GM18907 (cell line): ENCODE data around the gene VAC14.
"Not testable (repeated sequence)": the region's sequence is repeated elsewhere in the genome, so short reads cannot be mapped to it uniquely, and the experiment has no call there.

Source experiments
- ATAC-seq: cut with Tn5 transposase; IDR thresholded peaks from one replicate; pipeline ENCODE4 v1.9.1; 2021; ENCODE audit warnings: mild to moderate bottlenecking, moderate library complexity; ENCODE audit not compliant: unreplicated experiment

The VAC14 gene

GRCh38 chr16:70745536-70746025, 55.4 kb downstream of the VAC14 start:
- ATAC-seq = no peak

- ATAC-seq = no peak
Measured at GRCh38 chr16:70744366-70744765, 56.6 kb downstream of the VAC14 start.

GRCh38 chr16:70743791-70744190, 57.2 kb downstream of the VAC14 start:
- ATAC-seq = no peak

GRCh38 chr16:70742967-70743366, 58.0 kb downstream of the VAC14 start:
- ATAC-seq = not testable (repeated sequence)

- ATAC-seq = no peak
Measured at GRCh38 chr16:70741783-70742125, 59.2 kb downstream of the VAC14 start.

- no peak for ATAC-seq
Measured at GRCh38 chr16:70740914-70741782, 59.8 kb downstream of the VAC14 start.

- no peak for ATAC-seq
Measured at GRCh38 chr16:70740174-70740913, 60.6 kb downstream of the VAC14 start.

GRCh38 chr16:70739389-70739788, 61.6 kb downstream of the VAC14 start:
- no peak for ATAC-seq

GRCh38 chr16:70738083-70738977, 62.6 kb downstream of the VAC14 start:
- no peak for ATAC-seq

GRCh38 chr16:70737377-70738082, 63.4 kb downstream of the VAC14 start:
- peak; percentile 91 for ATAC-seq

- peak; percentile 3 for ATAC-seq
Measured at GRCh38 chr16:70736465-70737376, 64.2 kb downstream of the VAC14 start.

- no peak for ATAC-seq
Measured at GRCh38 chr16:70735141-70735979, 65.6 kb downstream of the VAC14 start.

GRCh38 chr16:70734522-70735095, 66.3 kb downstream of the VAC14 start:
- ATAC-seq = no peak

GRCh38 chr16:70730944-70731343, 70.0 kb downstream of the VAC14 start:
- ATAC-seq = no peak

- ATAC-seq = no peak
Measured at GRCh38 chr16:70730031-70730430, 70.9 kb downstream of the VAC14 start.

- no peak for ATAC-seq
Measured at GRCh38 chr16:70729292-70729691, 71.7 kb downstream of the VAC14 start.

- no peak for ATAC-seq
Measured at GRCh38 chr16:70728150-70728549, 72.8 kb downstream of the VAC14 start.

- ATAC-seq = no peak
Measured at GRCh38 chr16:70726892-70727361, 74.0 kb downstream of the VAC14 start.
